Glomerular visceral epithelial cell (primary cell): ENCODE measurements around the gene NR2F1.

Experiments
- DNase-seq: peaks from one replicate; pipeline ENCODE4 v3.0.0-alpha.2; 2016; ENCODE audit errors: extremely low spot score

NR2F1 gene

DNA sequence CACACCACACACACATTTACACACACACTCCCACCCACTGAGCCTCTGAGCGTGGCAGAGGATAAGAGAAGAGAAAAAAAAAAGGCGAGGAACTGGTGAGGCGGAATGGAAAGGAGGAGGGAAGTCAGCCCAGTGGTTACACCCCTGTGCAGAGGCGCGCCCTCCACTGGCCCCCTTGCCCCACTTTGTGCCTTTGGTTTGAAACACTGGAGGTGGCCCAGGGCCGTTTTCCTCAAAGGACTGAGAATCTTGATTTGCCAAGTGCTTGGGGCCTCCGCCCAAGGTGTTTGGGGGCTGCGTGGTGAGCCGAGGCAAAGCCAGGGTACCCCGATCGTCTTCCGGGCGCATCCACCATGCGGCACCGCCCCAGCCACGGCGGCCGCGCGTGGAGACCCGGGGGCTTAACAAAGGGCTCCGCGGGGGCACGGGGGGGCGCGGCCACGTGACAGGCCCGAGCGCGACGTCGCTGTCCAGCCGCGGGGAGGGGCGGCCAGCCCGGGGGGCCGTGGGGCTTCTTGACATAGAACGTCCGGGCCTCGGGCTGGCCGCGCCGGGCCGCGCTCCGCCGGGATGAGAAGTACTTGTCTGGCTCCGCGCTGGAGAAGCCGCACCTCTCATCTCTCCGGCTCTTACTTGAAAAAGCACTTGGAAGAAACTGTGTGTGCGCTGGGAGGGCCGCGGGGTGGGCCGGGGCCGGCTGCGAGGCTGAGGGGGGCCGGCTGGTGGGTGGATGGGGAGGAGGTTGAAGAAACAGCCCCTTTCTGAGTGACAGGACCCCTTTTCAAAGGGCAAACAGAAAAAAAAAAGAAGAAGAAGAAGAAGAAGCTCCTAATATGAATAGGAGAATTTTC lies 21.0 kb downstream of the NR2F1 start:
- DNase-seq, result peak; percentile 37

- DNase-seq, result no peak
Observed at GRCh38 chr5:93604644-93605515, 21.9 kb downstream of the NR2F1 start.

DNA sequence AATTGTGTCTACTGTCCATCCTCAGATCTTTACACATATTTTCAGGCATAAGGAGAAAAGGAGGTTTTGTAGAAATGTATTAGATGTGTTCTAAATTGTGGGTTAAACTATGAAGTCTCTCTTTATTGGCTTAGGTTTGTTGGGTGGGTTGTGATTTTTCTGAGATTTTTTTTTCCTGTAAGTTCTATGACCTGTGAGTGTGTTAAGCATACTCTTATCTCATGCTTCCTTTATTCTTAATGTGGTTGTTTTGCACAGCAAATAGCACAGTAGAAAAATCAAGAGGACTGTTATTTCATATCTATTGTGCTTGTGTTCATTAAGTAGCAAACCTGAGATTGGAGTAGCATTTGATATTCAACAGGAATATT lies 23.3 kb downstream of the NR2F1 start:
- DNase-seq, result no peak

DNA sequence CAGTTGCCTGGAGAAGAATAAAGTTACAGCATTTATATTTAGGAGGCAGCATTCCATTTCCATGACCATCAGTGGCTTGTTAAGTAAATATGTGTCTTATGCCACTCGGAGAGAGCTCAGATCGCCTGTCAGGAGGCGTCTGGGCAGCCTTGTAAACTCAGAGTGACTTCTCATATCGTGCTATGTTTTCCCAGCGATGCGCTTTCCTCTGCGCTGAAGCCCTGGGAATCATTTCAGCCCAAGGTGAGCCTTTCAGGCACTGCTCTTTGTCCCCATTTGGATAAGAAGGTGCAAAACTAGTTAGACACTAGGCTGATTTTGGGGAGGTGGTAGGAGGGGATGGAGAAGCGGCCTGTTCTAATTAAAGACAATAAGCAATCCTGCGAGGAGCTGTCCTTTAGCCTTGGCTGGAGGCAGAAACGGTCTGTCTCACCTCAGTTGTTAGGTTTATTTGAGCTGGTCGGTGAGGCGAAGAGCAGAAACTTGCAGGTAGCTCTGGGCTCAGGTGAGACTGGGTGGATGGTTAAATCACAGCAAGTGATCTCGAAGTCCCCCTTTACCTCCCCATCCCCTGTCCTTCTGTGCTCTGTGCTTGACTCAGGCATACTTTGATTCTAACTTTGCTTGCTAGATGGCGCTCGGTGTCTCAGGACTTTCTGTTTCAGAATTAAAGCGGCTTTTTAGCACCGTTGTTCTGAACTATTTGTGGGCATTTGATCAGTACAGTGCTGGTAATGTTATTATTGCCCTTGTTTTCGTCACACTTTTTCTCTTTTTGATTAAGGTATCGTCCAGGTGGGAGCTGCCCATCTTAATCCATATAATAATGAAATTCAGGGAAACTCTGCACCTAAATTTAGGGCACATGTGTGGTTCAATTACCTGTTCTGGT lies 24.6 kb downstream of the NR2F1 start:
- peak; percentile 50 for DNase-seq

- no peak for DNase-seq
Observed at GRCh38 chr5:93608855-93609254, 25.8 kb downstream of the NR2F1 start.

GRCh38 chr5:93609762-93610161 lies 26.7 kb downstream of the NR2F1 start:
- DNase-seq, result no peak

GRCh38 chr5:93610581-93611272 lies 27.7 kb downstream of the NR2F1 start:
- DNase-seq, result no peak

DNA sequence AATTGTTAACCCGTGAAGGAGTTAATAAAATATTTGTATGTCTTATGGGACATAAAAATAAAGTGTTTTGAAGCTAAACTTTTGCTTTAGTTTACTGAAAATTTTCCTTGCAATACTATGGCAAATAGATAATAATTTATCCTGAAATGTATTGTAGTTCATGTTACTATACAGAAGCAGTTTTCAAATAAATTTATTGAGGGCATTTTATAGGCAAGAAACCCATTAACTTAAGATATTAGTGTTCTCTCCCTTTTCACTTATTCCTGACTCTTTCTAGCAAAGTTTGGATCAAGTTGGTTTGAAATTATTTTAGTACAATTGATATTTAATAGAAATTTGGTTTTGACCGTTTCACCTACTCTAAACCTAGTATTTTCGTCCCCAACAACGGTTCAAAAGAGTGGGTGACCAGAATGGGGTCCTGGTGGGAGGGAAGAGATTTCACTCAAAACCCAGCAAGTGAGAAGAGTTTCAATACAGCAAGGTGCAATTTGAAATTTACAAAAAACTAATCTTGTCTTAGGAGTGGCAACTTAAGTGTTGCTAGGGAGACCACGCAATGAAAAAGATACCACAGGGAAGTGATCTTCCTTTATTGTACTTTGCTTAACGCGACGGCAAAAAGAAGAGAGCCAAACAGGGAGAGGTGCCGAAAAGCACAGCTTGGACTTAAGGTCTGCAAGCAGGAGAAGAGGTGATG lies 28.4 kb downstream of the NR2F1 start:
- DNase-seq, result no peak

GRCh38 chr5:93611976-93612854 lies 29.2 kb downstream of the NR2F1 start:
- peak; percentile 45 for DNase-seq

GRCh38 chr5:93612855-93613243 lies 29.8 kb downstream of the NR2F1 start:
- no peak for DNase-seq

GRCh38 chr5:93616538-93617174 lies 33.6 kb downstream of the NR2F1 start:
- no peak for DNase-seq

DNA sequence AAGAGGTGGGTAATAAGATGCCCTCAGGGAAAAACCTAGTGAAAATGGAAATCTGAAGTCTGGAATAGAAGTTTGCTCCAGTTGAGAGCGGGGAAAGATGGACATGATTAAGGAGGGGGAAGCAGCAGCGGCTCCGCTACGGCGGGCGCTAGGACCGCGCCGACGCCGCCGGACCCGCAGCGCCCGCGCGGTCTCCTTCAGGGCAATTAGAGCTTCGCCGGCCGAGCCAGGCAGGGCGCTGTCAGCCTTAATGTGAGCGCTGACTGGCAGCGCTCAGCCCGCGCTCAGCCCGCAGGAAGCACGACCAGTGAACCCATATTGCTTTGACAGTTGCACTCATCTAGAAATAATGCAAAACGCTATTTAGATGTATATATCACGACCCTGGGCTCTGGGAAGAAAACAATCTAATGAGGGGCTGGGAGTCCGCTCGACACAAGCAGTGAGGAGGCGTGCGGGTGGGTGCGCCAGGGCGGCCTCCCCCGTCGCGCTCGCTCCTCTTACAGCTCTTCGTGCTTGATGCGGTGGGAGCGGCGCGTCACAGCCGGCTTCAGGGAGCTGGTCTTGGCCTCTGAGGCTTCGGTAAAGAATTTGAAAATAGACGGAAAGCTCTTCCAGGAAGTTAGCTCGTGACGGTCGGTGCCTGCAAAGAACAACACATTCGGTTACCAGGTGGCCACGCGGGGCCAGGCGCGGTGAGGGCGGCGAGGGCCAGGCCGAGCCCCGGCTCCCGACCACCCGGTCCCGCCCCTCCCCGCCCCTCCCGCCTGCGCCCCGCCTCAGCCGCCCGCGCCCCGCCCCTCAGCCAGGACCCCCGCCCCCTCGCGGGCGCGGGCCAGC lies 37.7 kb downstream of the NR2F1 start:
- peak; percentile 75 for DNase-seq

DNA sequence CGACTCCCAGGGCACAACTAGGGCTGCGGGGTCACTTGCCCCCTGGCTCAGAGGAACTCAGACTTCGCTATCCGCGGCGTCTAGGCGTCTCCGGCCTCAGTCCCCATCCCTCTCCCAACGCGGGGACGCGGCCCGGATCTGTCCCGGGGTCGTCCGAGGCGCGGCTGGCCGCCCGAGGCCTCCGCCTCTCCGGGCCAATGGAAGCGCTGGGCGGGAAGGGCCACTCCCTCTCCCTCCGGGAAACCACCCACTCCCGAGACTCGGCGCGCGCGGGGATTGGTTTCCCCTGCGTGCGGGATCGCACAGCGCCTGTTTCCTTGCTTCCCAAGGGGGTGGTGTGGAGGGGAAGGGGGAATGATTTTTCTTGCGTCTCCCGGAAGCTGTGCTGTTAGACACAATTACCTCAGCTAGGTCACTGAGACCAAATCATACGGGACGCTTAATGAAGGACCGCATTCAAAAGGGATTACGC lies 38.3 kb downstream of the NR2F1 start:
- DNase-seq, result peak; percentile 86

- peak; percentile 58 for DNase-seq
Observed at GRCh38 chr5:93622240-93622885, 39.3 kb downstream of the NR2F1 start.

DNA sequence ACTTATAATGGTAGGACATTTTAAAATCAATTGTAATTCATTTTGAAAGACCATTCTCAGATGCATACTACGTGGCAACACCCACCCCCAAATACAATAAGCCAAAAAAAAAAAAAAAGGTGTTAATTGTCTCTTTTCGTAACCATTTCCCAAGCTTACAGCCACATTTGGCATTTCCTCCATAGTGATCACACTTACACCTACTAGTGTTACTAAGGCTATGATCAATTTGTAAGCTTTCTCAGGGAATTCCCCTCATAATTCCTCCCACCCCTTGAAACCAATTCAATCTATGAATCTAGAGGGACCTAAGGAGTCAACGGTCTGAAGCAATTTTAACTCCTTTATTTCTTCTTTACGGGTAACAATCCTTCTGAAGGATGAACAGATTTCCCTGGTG lies 40.1 kb downstream of the NR2F1 start:
- DNase-seq, result no peak

- DNase-seq, result no peak
Observed at GRCh38 chr5:93626801-93627200, 43.8 kb downstream of the NR2F1 start.

- DNase-seq, result no peak
Observed at GRCh38 chr5:93632327-93632726, 49.3 kb downstream of the NR2F1 start.

- no peak for DNase-seq
Observed at GRCh38 chr5:93635991-93636390, 53.0 kb downstream of the NR2F1 start.
